GM12874 (cell line): ENCODE results near the gene GRID1.

Experiments used
- CTCF ChIP-seq: IDR thresholded peaks from 2 replicates; pipeline ENCODE4 v1.5.1; 2011; ENCODE audit warnings: low read depth, mild to moderate bottlenecking, control low read depth, low read length, moderate library complexity; ENCODE audit not compliant: insufficient read depth

The GRID1 gene

GRCh38 chr10:86055928-86056327 lies 310.7 kb downstream of the GRID1 start:
- TF ChIP-seq CTCF = no peak

GRCh38 chr10:86053675-86054074 lies 312.9 kb downstream of the GRID1 start:
- TF ChIP-seq CTCF = no peak

- TF ChIP-seq CTCF = no peak
These were observed 315.0 kb downstream of the GRID1 start for GRCh38 chr10:86051586-86051985.

- no peak for TF ChIP-seq CTCF
These were observed 317.2 kb downstream of the GRID1 start for GRCh38 chr10:86049442-86049841.

- TF ChIP-seq CTCF = no peak
These were observed 317.6 kb downstream of the GRID1 start for GRCh38 chr10:86048973-86049372.

- no peak for TF ChIP-seq CTCF
These were observed 318.0 kb downstream of the GRID1 start for GRCh38 chr10:86048571-86048970.

- no peak for TF ChIP-seq CTCF
These were observed 319.0 kb downstream of the GRID1 start for GRCh38 chr10:86047588-86047987.
